GM12872 (cell line): ENCODE data around the gene LARP4B.

Experiments used
- TF ChIP-seq, protein P1 (sequence below): IDR thresholded peaks from 3 replicates; pipeline ENCODE4 v1.5.1; 2011; ENCODE audit warnings: low read depth, mild to moderate bottlenecking, low read length, moderate library complexity; ENCODE audit not compliant: insufficient read depth

The LARP4B gene

GRCh38 chr10:930625-931325 lies 730 bp downstream of the LARP4B start:
- TF ChIP-seq, protein P1, sequence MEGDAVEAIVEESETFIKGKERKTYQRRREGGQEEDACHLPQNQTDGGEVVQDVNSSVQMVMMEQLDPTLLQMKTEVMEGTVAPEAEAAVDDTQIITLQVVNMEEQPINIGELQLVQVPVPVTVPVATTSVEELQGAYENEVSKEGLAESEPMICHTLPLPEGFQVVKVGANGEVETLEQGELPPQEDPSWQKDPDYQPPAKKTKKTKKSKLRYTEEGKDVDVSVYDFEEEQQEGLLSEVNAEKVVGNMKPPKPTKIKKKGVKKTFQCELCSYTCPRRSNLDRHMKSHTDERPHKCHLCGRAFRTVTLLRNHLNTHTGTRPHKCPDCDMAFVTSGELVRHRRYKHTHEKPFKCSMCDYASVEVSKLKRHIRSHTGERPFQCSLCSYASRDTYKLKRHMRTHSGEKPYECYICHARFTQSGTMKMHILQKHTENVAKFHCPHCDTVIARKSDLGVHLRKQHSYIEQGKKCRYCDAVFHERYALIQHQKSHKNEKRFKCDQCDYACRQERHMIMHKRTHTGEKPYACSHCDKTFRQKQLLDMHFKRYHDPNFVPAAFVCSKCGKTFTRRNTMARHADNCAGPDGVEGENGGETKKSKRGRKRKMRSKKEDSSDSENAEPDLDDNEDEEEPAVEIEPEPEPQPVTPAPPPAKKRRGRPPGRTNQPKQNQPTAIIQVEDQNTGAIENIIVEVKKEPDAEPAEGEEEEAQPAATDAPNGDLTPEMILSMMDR, result no peak

DNA sequence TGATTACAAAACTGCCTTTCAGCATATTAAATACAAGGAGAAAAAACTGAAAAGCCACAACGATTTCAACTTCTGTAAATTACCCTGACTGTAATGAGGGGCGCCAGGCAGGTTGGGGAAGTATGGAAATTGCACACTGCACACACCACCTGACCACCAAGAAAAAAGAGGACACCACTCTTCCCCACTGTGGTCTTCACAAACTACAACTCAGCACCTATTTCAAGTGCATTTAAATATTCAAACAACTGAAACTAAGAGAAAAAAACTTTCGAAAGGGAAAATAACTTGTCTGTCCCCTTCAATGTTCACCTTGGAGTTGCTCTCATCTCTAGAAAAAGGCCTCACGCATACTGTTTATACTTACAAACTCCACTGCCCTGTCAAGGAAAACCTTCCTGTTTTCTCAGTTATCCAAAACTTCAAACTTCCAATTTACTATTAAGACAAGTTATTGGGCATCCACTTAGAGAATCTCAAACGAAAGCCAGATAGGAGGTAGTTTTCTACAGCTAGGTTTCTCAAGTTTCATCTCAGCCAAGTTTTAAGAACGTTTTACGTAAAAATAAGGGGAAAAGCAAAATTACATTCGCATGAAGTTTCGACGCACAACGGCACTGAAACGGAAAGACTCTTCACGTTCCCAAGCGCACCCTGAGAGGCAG lies 1.4 kb downstream of the LARP4B start:
- TF ChIP-seq, protein P1, result no peak

DNA sequence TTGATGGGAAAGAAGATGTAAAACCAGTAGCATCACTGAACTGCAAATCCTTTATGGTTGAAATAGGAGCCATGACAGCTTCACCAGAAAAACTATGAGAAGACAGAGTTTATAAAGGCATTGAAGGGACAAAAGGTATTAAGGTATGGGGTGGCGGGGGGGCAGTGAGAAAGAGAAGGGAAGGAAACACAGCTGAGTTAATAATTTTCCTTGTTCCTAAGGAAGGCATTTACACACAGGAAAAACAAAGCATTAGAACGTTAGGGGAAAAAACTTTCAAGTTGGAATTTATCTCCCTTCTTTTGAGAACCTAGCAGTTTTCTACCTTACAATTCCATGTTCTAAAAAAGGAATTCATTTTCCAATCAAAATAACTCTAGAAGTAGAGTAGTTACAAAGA lies 4.4 kb downstream of the LARP4B start:
- TF ChIP-seq, protein P1, result no peak

DNA sequence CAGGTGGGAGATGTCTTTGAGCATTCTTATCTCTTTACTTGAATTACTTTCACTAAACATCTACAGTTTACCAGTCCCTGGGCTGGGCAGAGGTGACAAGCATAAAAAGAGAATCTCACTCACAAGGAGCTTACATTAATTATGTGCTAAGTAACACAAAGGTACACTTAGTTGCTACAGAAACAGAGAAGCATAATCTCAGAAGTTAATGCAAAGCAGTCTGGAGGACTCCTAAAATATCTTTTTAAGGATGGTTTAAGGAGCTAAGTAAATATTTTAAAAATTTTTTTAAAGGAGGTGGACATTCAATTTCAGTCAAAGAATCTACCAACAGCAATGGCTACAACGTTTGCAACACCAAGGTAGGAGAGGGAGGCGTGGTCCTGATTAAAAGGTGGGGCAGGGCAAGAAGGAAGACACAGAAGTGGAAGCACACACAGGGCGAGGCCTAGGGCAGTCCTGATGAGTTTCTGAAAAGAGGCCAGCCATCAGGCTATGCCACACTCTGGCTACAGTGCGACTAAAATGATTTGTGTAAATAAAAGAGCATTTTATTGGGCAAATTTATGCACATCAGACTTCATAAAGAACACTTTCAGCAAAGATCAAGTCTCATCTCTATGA lies 5.3 kb downstream of the LARP4B start:
- TF ChIP-seq, protein P1, result no peak

DNA sequence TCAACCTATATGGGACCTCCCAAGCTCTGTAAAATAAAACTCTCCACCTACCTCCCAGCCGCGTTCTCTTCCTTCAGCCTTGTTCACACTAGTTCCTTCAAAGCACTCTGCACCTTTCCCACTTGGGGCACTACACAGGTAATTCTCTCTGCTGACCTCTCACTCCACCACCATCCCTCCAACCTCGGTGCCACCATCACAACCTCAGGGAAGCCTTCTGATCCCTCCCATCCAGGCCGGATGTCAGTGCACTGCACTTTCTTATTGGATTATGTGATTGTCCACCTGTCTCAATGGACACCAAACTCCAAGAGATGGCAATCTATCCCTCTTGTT lies 7.0 kb downstream of the LARP4B start:
- TF ChIP-seq, protein P1, result no peak

GRCh38 chr10:923844-924523 lies 7.5 kb downstream of the LARP4B start:
- TF ChIP-seq, protein P1, result no peak

- TF ChIP-seq, protein P1, result no peak
Measured at GRCh38 chr10:921471-922414, 9.8 kb downstream of the LARP4B start.
